Measurements from ENCODE around the gene FOXD4L3.
"Not testable (repeated sequence)": the region's sequence is repeated elsewhere in the genome, so short reads cannot be mapped to it uniquely, and the experiment has no call there.

FOXD4L3 gene

DNA sequence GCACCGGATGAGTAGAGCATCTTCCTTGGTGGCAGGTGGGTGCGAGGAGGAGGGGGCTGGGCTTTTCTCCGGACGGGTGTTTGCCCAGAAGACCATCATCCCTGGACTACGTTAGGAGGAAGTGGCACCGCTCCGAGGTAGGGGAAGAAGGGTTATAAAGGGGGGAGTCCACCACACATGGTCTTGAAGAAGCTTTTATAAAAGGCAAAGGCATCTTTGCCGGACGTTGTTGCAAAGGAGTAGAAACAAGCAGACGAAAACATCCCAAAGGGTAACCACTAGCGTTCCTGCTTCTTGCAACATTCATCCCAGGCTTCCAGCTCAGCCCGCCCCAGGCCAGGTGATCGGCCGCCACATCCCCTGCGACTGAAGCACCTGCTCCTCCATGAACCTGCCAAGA is at the start of gene FOXD4L3:
Gene FOXD4L3, plus strand, starts transcription at position 301 of the 400 bp plus-strand sequence. Its CDS starts 85 bp downstream, at position 386.
- not testable (repeated sequence) for DNase-seq

DNA sequence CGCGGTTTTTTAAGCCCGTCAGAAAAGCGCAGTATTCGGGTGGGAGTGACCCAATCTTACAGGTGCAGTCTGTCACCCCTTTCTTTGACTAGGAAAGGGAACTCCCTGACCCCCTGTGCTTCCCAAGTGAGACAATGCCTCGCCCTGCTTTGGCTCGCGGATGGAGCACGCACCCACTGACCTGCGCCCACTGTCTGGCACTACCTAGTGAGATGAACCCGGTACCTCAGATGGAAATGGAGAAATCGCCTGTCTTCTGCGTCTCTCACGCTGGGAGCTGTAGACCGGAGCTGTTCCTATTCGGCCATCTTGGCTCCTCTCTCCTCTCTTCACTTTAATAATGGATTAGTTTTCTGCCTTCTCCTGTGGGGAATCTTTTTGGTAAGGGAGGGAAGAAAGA is 21.6 kb upstream of the FOXD4L3 start:
- not testable (repeated sequence) for DNase-seq

DNA sequence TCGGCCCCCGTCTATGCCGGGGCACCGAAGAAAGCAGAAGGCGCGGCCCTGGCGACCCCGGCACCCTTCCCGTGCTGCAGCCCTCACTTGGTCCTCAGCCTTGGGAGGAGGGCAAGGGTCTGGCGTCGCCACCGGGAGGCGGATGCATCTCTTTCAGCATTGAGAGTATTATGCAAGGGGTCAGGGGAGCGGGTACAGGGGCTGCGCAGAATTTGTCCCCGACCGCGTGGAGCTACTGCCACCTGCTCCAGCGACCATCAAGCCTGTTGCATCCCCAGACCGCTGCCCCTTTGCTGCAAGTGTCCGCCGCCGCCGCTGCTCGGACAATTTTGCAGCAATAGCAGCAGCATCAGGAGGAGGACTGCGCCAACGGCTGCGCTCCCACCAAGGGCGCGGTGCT is 1.1 kb downstream of the FOXD4L3 start:
- DNase-seq = not testable (repeated sequence)

DNA sequence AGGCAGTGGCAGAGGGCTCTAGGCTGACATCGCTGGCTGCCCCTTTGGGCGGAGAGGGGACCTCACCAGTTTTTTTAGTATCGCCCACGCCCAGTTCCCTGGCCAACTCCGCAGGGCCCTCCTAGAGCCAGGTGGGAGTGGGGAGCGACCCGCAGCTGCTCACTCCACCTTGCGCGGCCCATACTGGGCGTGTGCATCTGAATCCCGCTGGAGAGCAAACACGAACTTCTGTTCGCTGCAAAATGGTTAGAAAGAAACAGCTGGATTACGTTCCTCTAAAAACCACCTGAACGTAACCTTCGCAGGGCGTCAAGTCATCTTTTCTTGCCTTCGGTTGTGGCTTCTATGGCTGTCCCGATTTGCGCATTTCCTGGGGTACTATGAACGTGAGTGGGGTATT is 1.5 kb downstream of the FOXD4L3 start:
- DNase-seq = not testable (repeated sequence)

DNA sequence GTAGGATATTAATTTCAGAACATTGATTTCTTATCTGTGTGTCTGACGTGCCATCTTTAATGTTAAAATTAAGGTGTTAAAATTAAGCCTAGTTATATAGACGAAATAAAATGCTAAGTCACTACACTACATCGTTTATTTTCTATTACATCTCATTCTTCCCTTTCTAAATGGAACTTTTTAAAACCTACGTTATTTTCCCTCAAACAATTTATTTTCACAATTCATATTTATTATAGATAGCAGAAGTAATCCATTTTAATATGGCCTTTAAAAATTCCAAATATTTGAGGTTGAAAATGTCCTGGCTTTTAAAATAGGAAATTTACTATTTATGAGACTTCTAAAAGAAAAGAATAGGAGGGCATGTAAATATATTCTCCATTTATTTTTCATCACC is 2.1 kb downstream of the FOXD4L3 start:
- DNase-seq = not testable (repeated sequence)

DNA sequence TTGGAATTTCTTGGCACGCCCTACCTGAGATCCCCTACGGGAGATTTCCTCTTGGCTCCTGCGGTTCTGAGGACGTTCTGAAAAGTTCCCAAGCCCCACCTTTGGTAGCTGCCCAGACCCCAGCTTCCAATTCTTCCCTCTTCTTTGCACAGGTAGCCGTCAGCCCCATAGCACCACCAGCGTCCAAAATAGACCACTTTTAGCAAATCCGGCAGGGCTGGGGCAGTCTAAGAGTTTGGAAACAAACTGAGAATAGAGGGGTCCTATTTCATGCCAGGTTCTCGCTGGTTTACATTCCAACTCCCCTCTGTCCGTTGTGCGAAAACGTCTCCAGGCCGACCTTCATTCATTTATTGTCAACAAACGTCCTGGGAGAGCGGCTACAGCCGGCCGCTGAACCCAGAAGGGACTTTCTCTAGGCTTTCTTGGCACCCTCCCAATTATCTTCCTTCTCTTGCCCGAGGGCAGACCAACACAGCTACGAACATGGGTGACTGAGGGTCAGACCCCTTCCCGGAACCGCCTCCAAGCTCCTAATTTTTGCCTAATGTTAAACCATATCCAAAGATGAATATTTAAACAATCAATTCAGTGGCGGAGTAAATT is 3.1 kb downstream of the FOXD4L3 start:
- DNase-seq = not testable (repeated sequence)

DNA sequence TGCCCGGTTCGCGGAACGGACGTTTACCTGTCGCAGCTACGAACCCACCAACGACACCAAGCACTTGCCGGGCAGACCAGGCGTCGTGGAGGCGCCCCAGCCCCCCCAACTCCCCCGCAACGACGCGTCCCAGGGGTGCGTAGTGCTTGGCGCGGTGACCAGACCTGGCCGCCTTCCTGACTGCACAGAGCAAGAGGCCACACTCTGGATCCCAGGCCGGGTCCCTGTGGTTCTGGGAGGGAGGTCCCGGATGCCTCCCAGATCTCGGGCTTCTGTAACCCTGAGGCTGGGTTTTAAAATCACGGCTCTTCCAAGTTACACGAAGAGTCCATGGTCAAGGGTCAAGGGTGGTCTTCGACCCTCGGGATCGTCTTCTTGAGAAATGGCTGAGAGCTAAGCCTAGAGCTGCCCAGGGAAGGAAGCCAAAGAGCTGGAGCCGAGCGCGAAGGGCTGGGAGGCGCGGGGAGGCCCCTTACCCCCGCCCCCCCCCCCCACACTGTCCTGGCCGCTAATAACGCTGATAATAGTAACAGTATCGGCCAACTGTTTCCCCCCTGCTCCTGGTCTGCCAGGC is 3.8 kb downstream of the FOXD4L3 start:
- DNase-seq = not testable (repeated sequence)

DNA sequence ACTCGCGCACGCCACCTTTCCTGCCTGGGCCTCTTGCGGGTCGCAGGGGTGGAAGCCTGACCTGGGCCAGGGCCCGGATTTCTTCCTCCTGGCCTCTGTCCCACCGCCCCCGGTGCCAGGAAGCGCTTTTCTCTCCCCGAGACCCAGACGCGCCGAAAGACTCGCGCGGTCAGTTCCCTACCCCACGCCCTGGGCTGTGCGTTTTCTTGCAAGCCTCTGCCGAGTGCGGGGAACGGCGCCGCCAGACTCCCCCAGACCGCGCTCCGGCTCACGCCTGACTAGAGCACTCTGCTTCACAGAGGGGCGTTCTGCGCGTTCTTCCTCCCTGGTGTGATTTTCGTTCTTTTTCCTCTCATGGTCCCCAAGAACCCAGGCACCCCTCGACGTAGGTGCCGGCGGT is 4.5 kb downstream of the FOXD4L3 start:
- not testable (repeated sequence) for DNase-seq

DNA sequence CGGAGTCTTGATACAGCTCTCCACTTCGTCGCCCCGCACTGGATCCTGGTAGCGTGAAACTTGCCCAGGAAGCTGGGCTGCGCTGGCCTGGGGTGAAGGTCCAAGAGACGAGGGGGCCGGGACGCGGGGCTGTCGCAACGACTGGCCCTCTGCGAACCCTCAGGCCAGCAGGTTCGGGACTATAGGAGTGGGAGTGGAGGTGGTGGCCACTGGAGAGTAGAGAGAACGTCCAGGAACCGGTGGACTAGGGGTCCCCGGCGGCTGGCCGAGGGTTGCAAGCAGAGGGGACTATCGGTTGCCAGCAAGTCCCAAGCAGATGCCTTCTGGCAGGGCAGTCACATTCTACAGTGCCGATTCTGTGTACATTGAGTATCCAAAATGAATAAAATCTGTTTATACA is 5.0 kb downstream of the FOXD4L3 start:
- not testable (repeated sequence) for DNase-seq

DNA sequence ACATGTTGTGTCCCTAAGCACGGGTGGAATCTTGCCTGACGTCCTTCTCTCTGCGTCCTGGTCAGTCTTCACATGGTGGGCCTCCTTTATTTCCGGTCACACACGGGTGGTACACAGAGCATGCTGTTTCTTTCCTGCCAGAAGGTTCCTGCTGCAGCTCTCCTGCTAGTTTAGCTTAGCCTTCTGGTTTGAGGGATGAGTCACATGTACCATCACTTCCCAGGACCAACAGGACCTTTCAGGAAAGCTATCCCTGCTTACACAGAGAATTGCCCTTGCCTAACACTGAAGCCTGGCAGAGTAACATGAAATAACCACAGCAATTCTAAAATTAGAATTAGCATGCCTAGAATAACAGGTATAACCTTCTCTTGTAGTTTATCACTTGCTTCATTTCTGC is 8.5 kb downstream of the FOXD4L3 start:
- DNase-seq = not testable (repeated sequence)

DNA sequence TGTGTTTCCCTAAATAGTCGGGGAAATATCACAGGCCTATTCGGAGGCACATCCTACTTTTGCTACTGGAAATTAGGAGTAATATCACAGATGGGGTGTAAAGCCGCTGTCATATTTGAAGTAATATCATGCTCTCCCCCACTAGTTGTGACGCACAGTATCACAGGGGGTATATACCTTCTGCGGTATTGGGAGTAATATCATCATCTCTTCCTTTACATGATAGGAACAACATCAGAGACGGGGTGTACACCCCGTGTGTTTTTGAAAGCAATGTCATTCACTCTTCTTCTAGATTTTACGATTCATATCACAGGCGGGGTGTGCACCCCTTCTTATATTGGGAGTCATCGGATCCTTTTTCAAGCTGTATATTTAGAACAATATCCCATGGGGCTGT is 15.5 kb downstream of the FOXD4L3 start:
- not testable (repeated sequence) for DNase-seq

DNA sequence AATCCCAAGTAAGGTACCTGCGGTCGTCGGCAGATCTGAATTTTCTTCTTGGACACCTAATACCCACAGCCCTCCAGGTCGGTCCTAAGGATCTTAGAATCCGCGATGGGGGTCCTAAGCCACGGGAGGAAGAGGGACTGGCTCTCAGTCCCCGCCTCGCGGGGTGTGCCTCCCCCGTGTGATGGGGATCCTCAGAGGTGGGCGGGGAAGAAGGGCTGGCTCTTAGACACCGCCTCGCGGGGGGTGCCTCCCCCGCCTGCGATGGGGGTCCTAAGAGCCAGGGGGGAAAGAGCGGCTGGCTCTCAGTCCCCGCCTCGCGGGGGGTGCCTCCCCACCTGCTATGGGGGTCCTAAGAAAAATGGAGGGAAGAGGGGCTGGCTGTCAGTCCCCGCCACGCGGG is 21.1 kb downstream of the FOXD4L3 start:
- DNase-seq = not testable (repeated sequence)

DNA sequence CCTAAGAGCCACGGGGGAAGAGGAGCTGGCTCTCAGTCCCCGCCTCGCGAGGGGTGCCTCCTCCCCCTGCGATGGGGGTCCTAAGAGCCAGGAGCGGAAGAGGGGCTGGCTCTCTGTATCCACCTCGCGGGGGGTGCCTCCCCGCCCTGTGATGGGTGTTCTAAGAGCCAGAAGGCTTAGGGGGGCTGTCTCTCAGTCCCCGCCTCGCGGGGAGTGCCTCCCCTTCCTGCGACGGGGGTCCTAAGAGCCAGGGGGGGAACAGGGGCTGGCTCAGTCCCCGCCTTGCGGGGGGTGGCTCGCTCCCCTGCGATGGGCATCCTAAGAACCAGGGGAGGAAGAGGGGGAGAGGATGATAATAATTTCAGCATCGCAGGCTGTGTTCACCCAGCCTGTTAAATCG is 21.9 kb downstream of the FOXD4L3 start:
- not testable (repeated sequence) for DNase-seq

DNA sequence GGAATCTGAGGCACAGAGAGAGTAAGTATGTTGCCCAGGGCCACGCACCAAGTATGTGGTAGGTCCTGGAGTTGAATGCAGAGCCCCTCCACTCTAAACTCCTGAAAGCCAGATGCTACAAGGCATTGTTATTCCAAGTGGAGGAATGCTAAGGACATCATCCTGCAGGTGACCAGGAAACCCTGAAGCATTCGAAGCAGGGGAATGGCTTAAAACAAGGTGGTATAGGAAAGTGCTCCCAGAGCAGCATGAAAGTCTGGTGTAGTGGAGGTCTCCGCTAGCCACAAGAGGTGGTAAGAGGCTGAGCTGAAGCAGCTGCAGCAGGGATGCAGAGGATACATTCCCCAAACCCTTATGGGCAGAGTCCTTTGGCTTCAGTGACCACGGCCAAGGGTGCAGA is 26.4 kb downstream of the FOXD4L3 start:
- DNase-seq = not testable (repeated sequence)

DNA sequence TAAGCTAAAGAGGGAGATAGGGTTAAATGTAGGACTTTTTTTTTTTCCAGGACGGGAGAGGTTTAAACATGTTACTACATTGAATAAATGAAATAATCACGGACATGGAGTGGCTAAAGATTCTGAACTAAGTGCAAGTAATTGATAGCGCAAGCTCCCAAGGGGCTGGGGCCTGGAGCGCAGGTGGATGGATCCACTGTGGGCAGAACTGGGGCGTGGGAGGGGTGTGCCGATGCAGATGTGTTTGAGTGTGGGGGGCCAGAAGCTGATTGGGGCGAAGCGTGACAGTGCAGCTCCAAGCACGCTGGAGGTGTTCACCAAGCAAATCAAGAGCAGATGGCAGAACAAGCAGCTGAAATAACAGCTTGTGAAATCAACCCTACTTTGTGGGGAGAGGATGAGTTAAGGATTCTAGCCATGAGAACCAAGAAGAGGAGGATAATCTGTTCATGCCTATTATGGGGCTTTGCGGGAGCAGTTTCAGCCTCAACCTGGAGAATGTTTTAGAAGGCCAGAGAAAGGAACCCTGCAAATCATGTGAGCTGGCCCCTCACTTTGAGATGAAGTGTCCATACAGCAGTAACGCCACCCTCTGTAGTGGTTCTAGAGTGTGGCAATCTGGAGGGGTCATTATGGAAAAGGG is 28.0 kb downstream of the FOXD4L3 start:
- not testable (repeated sequence) for DNase-seq

DNA sequence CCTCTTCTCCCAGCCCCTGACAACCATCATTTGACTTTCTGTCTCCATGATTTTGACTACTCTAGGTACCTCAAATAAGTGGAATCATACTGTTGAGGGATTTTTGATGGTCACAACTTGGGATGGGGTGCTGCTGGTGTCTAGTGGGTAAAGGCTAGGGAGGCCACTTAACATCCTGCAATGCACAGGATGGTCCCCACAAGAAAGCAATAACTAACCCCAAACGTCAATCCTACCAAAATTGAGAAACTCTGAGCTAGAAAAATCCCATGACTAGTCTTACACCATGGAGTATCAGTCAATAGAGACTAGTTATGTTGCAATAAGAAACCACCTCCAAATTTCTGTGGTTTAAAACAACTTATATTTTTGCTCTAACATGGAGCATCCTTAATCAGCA is 29.5 kb downstream of the FOXD4L3 start:
- DNase-seq = not testable (repeated sequence)

DNA sequence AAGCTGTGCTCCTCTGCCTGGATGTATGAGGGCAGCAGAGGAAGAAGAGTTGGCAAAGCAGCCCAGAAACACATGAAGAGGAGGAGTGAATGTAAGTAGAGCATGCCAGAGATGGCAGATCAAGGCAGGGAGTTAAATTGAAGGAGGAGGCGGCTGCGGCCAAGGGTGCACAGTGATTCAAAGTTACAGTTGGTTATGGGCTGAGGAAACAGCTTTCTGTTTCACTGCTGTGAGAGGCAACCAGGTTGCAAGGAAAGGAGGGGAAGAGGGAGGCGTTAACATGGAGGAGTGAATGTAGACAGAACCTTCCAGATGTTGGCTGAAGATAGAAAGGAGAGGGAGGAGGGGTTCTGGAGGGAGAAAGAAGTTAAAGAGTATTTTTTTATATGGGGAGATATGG is 33.3 kb downstream of the FOXD4L3 start:
- DNase-seq = not testable (repeated sequence)

DNA sequence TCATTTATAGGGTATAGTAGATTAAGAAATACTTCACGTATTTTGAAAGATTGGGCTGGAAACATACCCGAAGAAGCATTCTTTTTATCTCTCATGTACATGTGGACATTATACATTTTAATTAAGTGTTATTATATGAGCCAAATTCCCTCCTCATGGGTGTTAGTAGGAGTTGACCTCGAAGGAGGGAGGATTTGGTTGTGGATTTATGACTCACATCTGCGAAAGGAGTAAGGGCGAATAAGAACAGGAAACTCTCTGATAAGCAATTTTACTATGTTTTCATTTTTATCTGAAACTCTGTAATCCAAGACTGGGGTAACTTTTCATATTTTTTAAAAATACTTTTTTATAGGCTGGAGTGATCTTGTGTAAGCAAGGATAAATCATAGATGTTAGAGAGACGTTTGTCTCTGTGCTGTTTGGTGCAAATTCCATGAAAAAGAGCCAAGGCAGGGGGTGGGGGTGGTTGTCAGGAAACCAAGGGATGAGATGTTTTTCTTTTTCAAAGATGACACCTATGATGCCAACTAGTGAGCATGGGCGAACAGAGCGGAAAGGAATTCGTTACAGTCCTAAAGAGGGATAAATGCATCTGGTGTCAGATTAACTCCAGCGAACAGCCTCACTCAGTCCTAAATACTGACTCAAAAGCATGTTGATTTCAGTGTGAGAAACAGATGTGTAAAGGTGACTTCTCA is 34.1 kb downstream of the FOXD4L3 start:
- not testable (repeated sequence) for DNase-seq

DNA sequence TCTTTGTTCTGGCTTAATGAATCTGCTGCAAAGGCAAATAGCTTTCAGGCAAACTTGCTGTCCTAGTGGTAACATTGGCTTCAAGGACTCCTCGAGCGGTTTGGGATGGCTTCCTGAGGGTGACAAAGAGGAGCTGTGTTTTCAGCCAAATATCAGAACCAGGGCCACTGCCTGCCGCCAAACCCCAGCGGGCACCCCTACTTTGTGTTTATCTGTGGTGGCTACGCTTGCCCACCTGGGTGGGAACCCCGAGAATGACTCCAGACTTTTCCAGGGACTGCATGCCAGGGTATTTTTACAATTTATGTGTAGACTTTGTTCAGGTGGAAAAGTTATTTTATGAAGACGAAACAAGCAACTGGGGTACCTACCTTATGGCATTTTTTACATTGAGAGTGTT is 35.3 kb downstream of the FOXD4L3 start:
- DNase-seq = not testable (repeated sequence)

DNA sequence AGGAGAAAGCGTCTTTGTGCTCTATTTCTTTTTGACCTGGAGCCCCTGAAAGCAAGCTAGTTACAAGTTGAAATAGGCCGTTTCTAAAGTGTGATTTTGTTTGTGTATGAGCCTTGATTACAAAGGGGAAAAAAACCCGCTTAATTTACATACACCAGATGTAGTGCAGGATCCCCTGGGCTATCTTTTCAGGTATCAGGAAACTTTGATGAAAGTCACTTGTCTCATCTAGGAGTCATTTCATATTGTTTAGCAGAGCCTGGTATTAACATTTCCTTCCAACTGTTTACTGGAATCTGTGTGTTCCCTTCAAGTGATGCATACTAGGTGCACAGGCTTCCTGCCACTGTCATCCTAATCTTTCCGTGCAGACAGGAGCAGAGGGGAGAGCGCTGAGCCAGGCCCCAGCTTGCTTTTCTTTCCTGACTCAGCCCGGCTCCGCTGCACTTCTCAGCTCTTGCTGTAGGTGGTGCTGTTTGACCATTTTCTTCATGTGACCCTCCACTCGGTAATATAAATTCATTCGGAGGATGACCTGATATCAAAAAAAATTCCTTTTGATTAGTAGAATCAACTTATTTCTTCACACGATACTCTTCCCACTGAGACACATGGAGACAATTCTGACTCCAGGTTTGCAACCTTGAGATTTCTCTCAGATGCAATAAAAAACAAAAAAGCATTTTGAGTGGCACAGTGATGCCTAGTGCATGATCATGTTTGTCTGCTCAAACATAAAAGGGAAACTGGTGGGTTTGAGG is 39.8 kb downstream of the FOXD4L3 start:
- DNase-seq = not testable (repeated sequence)

DNA sequence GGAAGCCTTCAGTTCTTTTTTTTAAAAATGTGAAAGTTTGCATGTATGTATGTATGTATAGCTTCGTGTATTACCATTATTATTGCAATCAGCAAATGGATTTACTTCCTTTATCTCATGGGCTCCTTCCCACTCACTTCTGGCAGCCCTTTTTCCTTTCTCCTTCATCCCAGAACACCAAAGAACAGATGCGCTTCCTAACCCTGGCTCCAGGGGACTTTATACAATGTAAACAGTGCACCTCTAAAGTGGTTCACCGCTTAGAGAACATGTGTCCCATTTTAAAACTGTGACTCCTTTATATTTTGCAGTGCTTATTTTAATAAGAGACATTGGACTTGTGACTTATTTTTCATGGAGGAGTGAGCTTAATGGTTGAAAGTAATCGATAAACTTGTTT is 40.6 kb downstream of the FOXD4L3 start:
- not testable (repeated sequence) for DNase-seq

DNA sequence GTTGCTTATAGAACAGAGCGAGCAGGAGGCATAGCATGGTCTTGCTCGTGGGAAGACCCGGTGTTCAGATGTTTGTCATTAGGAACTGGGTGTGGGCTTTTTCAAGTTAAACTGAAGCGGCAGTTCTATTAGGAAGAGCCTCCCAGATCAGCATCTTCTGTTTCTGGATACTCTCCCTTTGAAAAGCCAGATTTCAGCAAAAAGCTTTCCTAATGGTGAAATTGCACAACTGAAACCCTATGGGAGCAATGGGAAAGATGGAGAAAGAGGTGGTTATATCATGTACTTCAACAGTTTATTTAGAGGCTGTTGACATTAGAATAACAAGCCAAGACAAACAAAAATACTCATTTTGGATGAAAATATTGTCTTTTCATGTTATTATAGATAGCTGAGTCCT is 41.3 kb downstream of the FOXD4L3 start:
- DNase-seq = not testable (repeated sequence)

DNA sequence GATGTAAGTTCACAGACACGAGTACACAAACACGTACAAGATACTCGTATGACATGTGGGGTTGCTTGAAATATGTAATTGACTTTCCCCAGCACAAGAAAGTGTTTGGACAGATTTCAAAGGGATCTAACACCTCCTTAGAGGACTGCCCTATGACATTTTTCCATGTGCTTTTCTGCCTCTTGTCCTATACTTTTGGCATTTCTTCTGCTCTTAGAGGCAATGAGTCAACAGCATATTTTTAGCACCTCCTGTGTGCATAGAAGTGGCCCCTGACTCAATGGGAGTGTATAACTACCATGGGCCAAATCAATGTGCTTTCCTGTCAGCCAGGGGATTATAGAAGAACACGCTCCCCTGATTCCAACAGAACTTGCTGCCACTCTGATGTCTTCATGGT is 49.0 kb downstream of the FOXD4L3 start:
- DNase-seq = not testable (repeated sequence)
